Activated CD8-positive, alpha-beta T cell treated with anti-CD3 and anti-CD28 coated beads, Interleukin-2, amount 10 ng/mL, durations not matched to agents 7 days and 5 days (primary cell): ENCODE results near the gene SMG7. TPM values are rescaled to one million over a fixed set of nuclear protein-coding genes. Genes with fewer than 3 reads are reported as not detected.
A peak's percentile ranks its signal among the peaks of the same experiment; 100 is the strongest.

ENCODE experiments used
- ATAC-seq: fragments of 150-1000 bp; cut with Tn5 transposase; one replicate; pipeline ENCODE4 v1.10.0; 2021; ENCODE audit warnings: moderate library complexity
- CTCF ChIA-PET: fragments of 350-600 bp; sonication (Branson Sonifier 250); formaldehyde crosslinking; loops from one replicate; lab custom pipeline; 2021; ENCODE audit warnings: antibody characterized with exemption; lab: Charles Lee
- POLR2A ChIA-PET: fragments of 350-600 bp; sonication (Branson Sonifier 250); formaldehyde crosslinking; loops from one replicate; lab custom pipeline; 2021; ENCODE audit warnings: antibody characterized with exemption; lab: Charles Lee
- DNase-seq: peaks from one replicate; pipeline ENCODE4 v3.0.0-alpha.2; 2020
- H3K27ac Mint-ChIP-seq: one replicate; pipeline ENCODE4 v1.8.0; 2021; ENCODE audit warnings: mild to moderate bottlenecking, mixed read lengths
- H3K27me3 Mint-ChIP-seq: one replicate; pipeline ENCODE4 v1.8.0; 2021; ENCODE audit warnings: low read depth, mixed read lengths
- H3K36me3 Mint-ChIP-seq: one replicate; pipeline ENCODE4 v1.8.0; 2021; ENCODE audit warnings: low read depth, mixed read lengths
- H3K4me1 Mint-ChIP-seq: one replicate; pipeline ENCODE4 v1.8.0; 2021; ENCODE audit warnings: low read depth, mixed read lengths
- H3K4me3 Mint-ChIP-seq: one replicate; pipeline ENCODE4 v1.8.0; 2021; ENCODE audit warnings: mild to moderate bottlenecking, mixed read lengths
- H3K9me3 Mint-ChIP-seq: one replicate; pipeline ENCODE4 v1.8.0; 2022; ENCODE audit warnings: mixed read lengths; ENCODE audit not compliant: insufficient read depth
- total RNA-seq, 2 experiments: library from RNA; stranded (reverse); gene quantifications; one replicate each; pipeline ENCODE4 v1.2.3, GENCODE V29; 2021

Gene SMG7
- total RNA-seq, 2 experiments from 2014 or later, result 80.8 to 88.6 TPM

DNA sequence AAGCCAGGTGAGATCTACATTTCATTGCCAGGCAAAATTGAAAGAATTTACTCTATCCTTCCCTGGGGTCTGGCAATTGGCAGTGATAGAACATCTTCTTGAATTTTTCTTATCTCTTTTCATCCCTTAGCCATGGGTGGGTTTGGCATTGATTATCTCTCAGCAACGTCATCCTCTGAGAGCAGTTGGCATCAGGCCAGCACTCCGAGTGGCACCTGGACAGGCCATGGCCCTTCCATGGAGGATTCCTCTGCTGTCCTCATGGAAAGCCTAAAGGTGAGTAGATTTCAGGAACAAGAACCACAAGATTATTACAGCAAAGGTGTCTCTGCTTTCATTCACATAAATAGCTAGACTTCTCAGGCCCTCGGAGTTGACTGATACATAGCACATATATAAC is 78.6 kb downstream of the SMG7 start:
- ATAC-seq (no peak), DNase-seq (no peak)
- CTCF ChIA-PET, result no interaction called here
- Mint-ChIP-seq H3K9me3 (no peaks in the 10 kb centered on the region), H3K27me3 (no peaks in the 10 kb centered on the region), H3K4me1 (peaks cover 2% of the 10 kb centered on the region), H3K36me3 (peaks cover 68% of the 10 kb centered on the region), H3K4me3 (no peak overlapping the region), H3K27ac (peak overlapping the region; percentile 18)
- POLR2A ChIA-PET, result no interaction called here

DNA sequence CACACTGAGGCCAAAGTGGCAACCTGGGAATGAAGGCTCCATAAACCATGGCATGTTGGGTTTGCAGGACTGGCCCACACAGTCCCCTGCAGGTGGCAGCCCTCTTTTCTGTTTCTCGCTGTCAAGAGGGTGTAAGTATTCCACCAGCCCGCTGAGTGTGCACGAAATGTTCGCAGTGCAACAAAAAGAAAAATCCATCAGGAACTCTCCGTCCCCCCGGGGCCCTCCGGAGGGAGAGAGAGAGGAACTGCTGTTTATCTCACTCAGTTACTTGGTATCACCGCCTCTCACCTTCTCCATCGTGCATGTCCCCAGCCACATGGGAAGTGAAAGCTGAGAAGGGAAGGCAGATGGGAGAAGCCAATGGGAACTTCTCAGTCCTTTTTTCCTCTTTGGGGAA is 79.6 kb downstream of the SMG7 start:
- no peak for DNase-seq
- Mint-ChIP-seq H3K27me3 (no peaks in the 10 kb centered on the region), H3K9me3 (no peaks in the 10 kb centered on the region), H3K36me3 (peaks cover 67% of the 10 kb centered on the region), H3K27ac (no peak overlapping the region), H3K4me1 (peaks cover 2% of the 10 kb centered on the region), H3K4me3 (no peak overlapping the region)
- ChIA-PET POLR2A (no interaction called here), CTCF (interaction anchor here (0.7 kb wide), 1 partner anchor 211 kb away, joined by 3 read pairs; no protein-coding TSS in a partner anchor)
- no peak for ATAC-seq

GRCh38 chr1:183552441-183552840 is 80.1 kb downstream of the SMG7 start:
- Mint-ChIP-seq H3K9me3 (no peaks in the 10 kb centered on the region), H3K4me1 (peaks cover 2% of the 10 kb centered on the region), H3K27me3 (no peaks in the 10 kb centered on the region), H3K36me3 (peaks cover 67% of the 10 kb centered on the region), H3K27ac (no peak overlapping the region), H3K4me3 (no peak overlapping the region)
- no peak for ATAC-seq
- ChIA-PET POLR2A (no interaction called here), CTCF (no interaction called here)
- no peak for DNase-seq

- ATAC-seq (no peak), DNase-seq (no peak)
- Mint-ChIP-seq H3K27me3 (no peaks in the 10 kb centered on the region), H3K4me3 (no peak overlapping the region), H3K9me3 (no peaks in the 10 kb centered on the region), H3K27ac (no peak overlapping the region), H3K36me3 (peaks cover 68% of the 10 kb centered on the region), H3K4me1 (peaks cover 2% of the 10 kb centered on the region)
- POLR2A ChIA-PET, result no interaction called here
- CTCF ChIA-PET, result no interaction called here
Measured at GRCh38 chr1:183552891-183553290, 80.6 kb downstream of the SMG7 start.

DNA sequence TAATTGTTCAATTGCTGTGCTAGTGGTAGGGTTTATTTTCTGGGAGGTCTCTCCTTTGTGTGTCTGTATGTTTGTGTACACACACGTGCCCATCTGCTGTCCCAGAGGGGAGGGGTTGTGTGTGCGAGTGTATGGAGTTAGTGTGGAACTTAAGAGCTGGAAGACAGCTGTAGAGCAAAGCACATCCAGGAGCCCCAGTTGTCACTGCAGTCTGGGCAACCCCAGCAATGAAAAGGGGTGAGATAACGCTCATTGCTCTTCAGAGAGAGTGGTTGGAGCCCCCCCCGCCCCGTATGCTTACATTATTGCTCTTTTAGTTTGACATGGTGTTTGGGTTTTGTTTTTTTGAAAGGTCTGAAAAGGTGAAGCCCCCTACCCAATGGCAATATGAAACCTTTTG is 81.0 kb downstream of the SMG7 start:
- Mint-ChIP-seq H3K4me3 (no peak overlapping the region), H3K9me3 (no peaks in the 10 kb centered on the region), H3K4me1 (peaks cover 2% of the 10 kb centered on the region), H3K27me3 (no peaks in the 10 kb centered on the region), H3K36me3 (peaks cover 68% of the 10 kb centered on the region), H3K27ac (no peak overlapping the region)
- ATAC-seq (no peak), DNase-seq (no peak)
- ChIA-PET CTCF (no interaction called here), POLR2A (no interaction called here)

DNA sequence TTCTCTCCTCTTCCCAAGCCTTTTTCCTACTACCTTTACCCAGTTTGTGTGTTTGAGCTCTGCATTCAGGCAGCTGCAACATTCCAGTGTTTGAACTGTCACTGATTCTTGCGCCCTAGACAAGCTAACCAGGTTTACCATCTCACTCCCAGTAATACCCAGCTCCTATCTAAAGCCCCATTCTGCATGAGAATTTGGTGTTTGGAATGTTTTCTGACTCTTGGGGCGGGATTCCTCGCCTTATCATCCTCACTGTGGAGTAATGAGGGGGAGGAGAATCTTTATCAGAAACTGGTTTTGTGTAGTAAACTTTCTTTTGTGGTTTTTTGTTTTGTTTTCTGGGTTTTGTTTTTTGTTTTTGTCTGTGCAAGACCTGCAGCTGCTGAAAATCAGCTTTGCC is 81.5 kb downstream of the SMG7 start:
- ATAC-seq (no peak), DNase-seq (no peak)
- ChIA-PET POLR2A (no interaction called here), CTCF (no interaction called here)
- Mint-ChIP-seq H3K9me3 (no peaks in the 10 kb centered on the region), H3K36me3 (peaks cover 66% of the 10 kb centered on the region), H3K4me3 (no peak overlapping the region), H3K27me3 (no peaks in the 10 kb centered on the region), H3K27ac (no peak overlapping the region), H3K4me1 (peaks cover 2% of the 10 kb centered on the region)

- no peak for DNase-seq
- H3K36me3 Mint-ChIP-seq, result peaks cover 61% of the 10 kb centered on the region
- H3K27ac Mint-ChIP-seq, result no peak overlapping the region
- no peaks in the 10 kb centered on the region for H3K27me3 Mint-ChIP-seq
- H3K9me3 Mint-ChIP-seq, result no peaks in the 10 kb centered on the region
- peaks cover 2% of the 10 kb centered on the region for H3K4me1 Mint-ChIP-seq
- no peak overlapping the region for H3K4me3 Mint-ChIP-seq
- CTCF ChIA-PET, result interaction anchor here (1.3 kb wide), 1 partner anchor 130 kb away, joined by 3 read pairs; no protein-coding TSS in a partner anchor
- POLR2A ChIA-PET, result no interaction called here
- no peak for ATAC-seq
Measured at GRCh38 chr1:183554577-183554976, 82.3 kb downstream of the SMG7 start.

DNA sequence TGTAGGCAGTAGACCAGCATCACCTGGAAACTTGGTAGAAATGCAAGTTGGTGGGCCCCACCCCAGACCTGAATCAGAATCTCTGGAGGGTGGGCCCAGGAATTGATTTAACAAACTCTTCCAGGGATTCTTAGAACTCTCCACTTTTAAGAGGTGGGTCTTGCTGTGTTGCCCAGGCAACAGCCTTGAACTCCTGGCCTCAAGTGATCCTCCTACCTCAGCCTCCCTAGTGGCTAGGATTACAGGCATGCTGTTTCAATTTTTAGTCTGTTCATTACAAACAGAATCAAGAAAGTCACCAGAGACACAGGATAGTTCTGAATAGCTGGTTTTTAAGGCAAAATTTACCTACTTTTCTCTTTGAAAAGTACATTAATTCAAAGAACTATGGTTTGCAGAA is 86.8 kb downstream of the SMG7 start:
- no peak for DNase-seq
- Mint-ChIP-seq H3K27ac (no peak overlapping the region), H3K36me3 (peaks cover 35% of the 10 kb centered on the region), H3K9me3 (no peaks in the 10 kb centered on the region), H3K4me3 (no peak overlapping the region), H3K27me3 (no peaks in the 10 kb centered on the region), H3K4me1 (peaks cover 5% of the 10 kb centered on the region)
- ATAC-seq, result no peak
- ChIA-PET POLR2A (no interaction called here), CTCF (interaction anchor here (0.9 kb wide), 1 partner anchor 21 kb away, joined by 3 read pairs; no protein-coding TSS in a partner anchor)

DNA sequence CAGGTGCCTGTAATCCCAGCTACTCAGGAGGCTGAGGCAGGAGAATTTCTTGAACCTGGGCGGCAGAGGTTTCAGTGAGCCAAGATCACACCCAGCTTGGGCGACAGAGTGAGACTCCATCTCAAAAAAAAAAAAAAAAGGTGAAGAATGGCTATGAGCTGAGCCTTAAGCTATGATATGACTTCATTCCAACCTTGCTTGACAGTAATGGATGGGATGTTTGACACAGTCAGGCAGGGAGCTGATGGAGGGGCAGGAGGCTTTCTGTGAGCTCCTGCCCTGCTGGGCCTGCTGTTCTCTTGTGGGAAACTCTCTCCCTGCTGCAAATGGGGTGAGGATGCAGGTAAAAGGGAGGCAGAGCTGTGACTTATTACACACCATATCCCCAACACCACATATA is 90.4 kb downstream of the SMG7 start:
- ChIA-PET CTCF (interaction anchor here (1.1 to 1.8 kb wide), 2 partner anchors 18 to 93 kb away, joined by 4 to 7 read pairs; no protein-coding TSS in a partner anchor), POLR2A (interaction anchor here (0.5 kb wide), 1 partner anchor 67 kb away, joined by 3 read pairs; no protein-coding TSS in a partner anchor)
- no peaks in the 10 kb centered on the region for H3K27me3 Mint-ChIP-seq
- H3K4me3 Mint-ChIP-seq, result no peak overlapping the region
- peaks cover 12% of the 10 kb centered on the region for H3K4me1 Mint-ChIP-seq
- peak overlapping the region; percentile 76 for H3K27ac Mint-ChIP-seq
- DNase-seq (peak; percentile 9), ATAC-seq (no peak)
- peaks cover 14% of the 10 kb centered on the region for H3K36me3 Mint-ChIP-seq
- H3K9me3 Mint-ChIP-seq, result no peaks in the 10 kb centered on the region

- Mint-ChIP-seq H3K36me3 (peaks cover 12% of the 10 kb centered on the region), H3K9me3 (no peaks in the 10 kb centered on the region), H3K27ac (no peak overlapping the region), H3K4me1 (peaks cover 16% of the 10 kb centered on the region), H3K27me3 (no peaks in the 10 kb centered on the region), H3K4me3 (no peak overlapping the region)
- DNase-seq (no peak), ATAC-seq (no peak)
- CTCF ChIA-PET, result no interaction called here
- POLR2A ChIA-PET, result interaction anchor here (1.5 kb wide), 1 partner anchor 13 kb away, joined by 6 read pairs; no protein-coding TSS in a partner anchor
Measured at GRCh38 chr1:183565261-183565660, 93.0 kb downstream of the SMG7 start.

DNA sequence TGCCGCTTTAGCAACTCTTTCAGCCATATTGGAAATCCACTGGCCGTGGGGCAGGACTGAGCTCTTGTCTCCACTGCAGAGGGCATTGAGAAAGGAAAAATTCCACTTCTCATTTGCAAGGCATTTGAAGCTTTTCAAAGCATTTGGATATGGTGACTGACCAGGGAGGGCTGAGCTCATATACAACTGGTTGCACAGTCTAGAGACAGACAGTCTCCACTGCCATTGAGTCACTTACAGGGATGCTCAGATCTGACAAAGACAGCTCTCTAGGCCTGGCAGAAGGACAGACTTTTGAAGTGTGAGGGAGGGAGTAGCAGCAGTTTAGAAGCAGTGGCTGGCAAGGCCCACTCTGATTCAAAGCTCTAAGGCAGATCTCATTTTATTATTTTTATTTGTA is 93.7 kb downstream of the SMG7 start:
- H3K27me3 Mint-ChIP-seq, result no peaks in the 10 kb centered on the region
- H3K36me3 Mint-ChIP-seq, result peaks cover 10% of the 10 kb centered on the region
- ChIA-PET POLR2A (interaction anchor here (1.5 kb wide), 1 partner anchor 12 kb away, joined by 6 read pairs; no protein-coding TSS in a partner anchor), CTCF (interaction anchor here (0.9 to 1.1 kb wide), 2 partner anchors 14 to 17 kb away, joined by 3 to 4 read pairs; no protein-coding TSS in a partner anchor)
- DNase-seq (no peak), ATAC-seq (no peak)
- H3K27ac Mint-ChIP-seq, result no peak overlapping the region
- H3K4me3 Mint-ChIP-seq, result no peak overlapping the region
- H3K4me1 Mint-ChIP-seq, result peaks cover 16% of the 10 kb centered on the region
- H3K9me3 Mint-ChIP-seq, result no peaks in the 10 kb centered on the region

DNA sequence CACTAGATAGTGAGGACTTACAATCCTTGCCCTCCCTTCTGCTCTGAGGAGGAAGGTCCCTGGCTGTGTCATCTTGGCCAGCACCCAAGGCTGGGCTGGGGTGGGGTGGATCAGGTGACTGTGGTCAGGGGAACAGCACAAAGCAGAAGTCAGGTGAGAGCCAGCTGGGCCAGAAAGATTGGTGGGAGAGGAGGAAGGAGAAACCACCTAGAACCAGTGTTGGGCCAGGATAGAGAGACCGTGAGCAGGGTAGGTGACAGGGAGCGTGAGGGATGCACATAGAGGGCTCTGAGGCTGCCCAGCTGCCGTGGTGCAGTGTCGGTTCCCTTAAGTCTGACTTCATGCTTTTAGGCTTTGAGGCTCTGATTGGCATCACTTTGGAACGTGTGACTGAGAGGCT is 95.3 kb downstream of the SMG7 start:
- DNase-seq, result no peak
- ChIA-PET POLR2A (interaction anchor here (0.7 kb wide), 1 partner anchor 9 kb away, joined by 3 read pairs; no protein-coding TSS in a partner anchor), CTCF (interaction anchor here (1.0 kb wide), 1 partner anchor 117 kb away, joined by 3 read pairs; no protein-coding TSS in a partner anchor)
- H3K9me3 Mint-ChIP-seq, result no peaks in the 10 kb centered on the region
- peaks cover 16% of the 10 kb centered on the region for H3K4me1 Mint-ChIP-seq
- ATAC-seq, result peak; percentile 43
- H3K27ac Mint-ChIP-seq, result peak overlapping the region; percentile 66
- no peaks in the 10 kb centered on the region for H3K27me3 Mint-ChIP-seq
- H3K4me3 Mint-ChIP-seq, result no peak overlapping the region
- peaks cover 8% of the 10 kb centered on the region for H3K36me3 Mint-ChIP-seq
